HepG2 (cell line): ENCODE measurements around the gene USP27X. TPM values are rescaled to one million over a fixed set of nuclear protein-coding genes. Genes with fewer than 3 reads are reported as not detected.

Source experiments
- ARNTL ChIP-seq: sonication (generic); formaldehyde crosslinking; IDR thresholded peaks from 2 replicates; pipeline ENCODE4 v1.4.0; 2020; ENCODE audit warnings: mild to moderate bottlenecking, missing genetic modification reagents
- EEA1 ChIP-seq: sonication (generic); formaldehyde crosslinking; IDR thresholded peaks from 2 replicates; pipeline ENCODE4 v1.5.1; 2020; ENCODE audit warnings: mild to moderate bottlenecking, missing genetic modification reagents, borderline replicate concordance
- KAT2B ChIP-seq: fragments of 150-350 bp; IDR thresholded peaks from 2 replicates; pipeline ENCODE4 v1.6.1; 2014; ENCODE audit warnings: low read depth, low read length, borderline replicate concordance
- KLF16 ChIP-seq, 2 experiments: sonication (generic) in 1 of 2; formaldehyde crosslinking in 1 of 2; IDR thresholded peaks; 2 replicates each; pipeline versions ENCODE4 v1.6.1 to v1.8.0; 2016 to 2023; ENCODE audit warnings: missing genetic modification reagents in 2 of 2, missing compliant biosample characterization in 1 of 2
- MATR3 ChIP-seq: sonication (generic); formaldehyde crosslinking; IDR thresholded peaks from 2 replicates; pipeline ENCODE4 v1.4.0; 2020; ENCODE audit warnings: missing genetic modification reagents
- MIXL1 ChIP-seq: IDR thresholded peaks from 2 replicates; pipeline ENCODE4 v1.6.1; 2016
- MLLT10 ChIP-seq: sonication (generic); formaldehyde crosslinking; IDR thresholded peaks from 2 replicates; pipeline ENCODE4 v1.4.0; 2020; ENCODE audit warnings: missing genetic modification reagents
- NFRKB ChIP-seq: fragments of 450-650 bp; IDR thresholded peaks from 2 replicates; pipeline ENCODE4 v1.6.1; 2017
- NKX3-1 ChIP-seq: sonication (generic); formaldehyde crosslinking; IDR thresholded peaks from 2 replicates; pipeline ENCODE4 v1.5.0; 2020; ENCODE audit warnings: missing genetic modification reagents
- PCBP2 ChIP-seq: fragments of 200-400 bp; formaldehyde crosslinking; optimal IDR thresholded peaks from 2 replicates; pipeline ENCODE3; 2018; ENCODE audit warnings: low read length, low read depth; ENCODE audit not compliant: poor library complexity, severe bottlenecking
- SETDB1 ChIP-seq: sonication (generic); formaldehyde crosslinking; IDR thresholded peaks from 2 replicates; pipeline ENCODE4 v1.5.1; 2020; ENCODE audit warnings: missing genetic modification reagents, mild to moderate bottlenecking, borderline replicate concordance
- SKI ChIP-seq: fragments of 450-650 bp; IDR thresholded peaks from one replicate; pipeline ENCODE4 v1.6.1; 2018; ENCODE audit warnings: mild to moderate bottlenecking; ENCODE audit not compliant: partially characterized antibody
- SMYD3 ChIP-seq: sonication (generic); formaldehyde crosslinking; IDR thresholded peaks from 2 replicates; pipeline ENCODE4 v1.8.1; 2023; ENCODE audit warnings: mild to moderate bottlenecking, missing genetic modification reagents
- THAP7 ChIP-seq: sonication (generic); formaldehyde crosslinking; IDR thresholded peaks from 2 replicates; pipeline ENCODE4 v1.8.1; 2023; ENCODE audit warnings: mild to moderate bottlenecking, missing genetic modification reagents
- ZNF337 ChIP-seq: sonication (generic); formaldehyde crosslinking; IDR thresholded peaks from 2 replicates; pipeline ENCODE4 v1.5.1; 2020; ENCODE audit warnings: missing genetic modification reagents, low read depth, mild to moderate bottlenecking, borderline replicate concordance
- ZNF350 ChIP-seq: sonication (generic); formaldehyde crosslinking; IDR thresholded peaks from 2 replicates; pipeline ENCODE4 v1.4.0; 2020; ENCODE audit warnings: mild to moderate bottlenecking, low read depth, missing genetic modification reagents, borderline replicate concordance
- ZNF841 ChIP-seq: sonication (generic); formaldehyde crosslinking; IDR thresholded peaks from 2 replicates; pipeline ENCODE4 v1.8.1; 2023; ENCODE audit warnings: missing genetic modification reagents, borderline replicate concordance
- polyA plus RNA-seq, 8 experiments: library from polyadenylated mRNA; depleted of rRNA in 3 of 8; stranded (reverse) in 7 of 8; unstranded in 1 of 8; fragments of >200 nt; fragmentation: Illumina TruSeq in 4 of 8; extraction: Trizol in 4 of 8; gene quantifications; 2 replicates each; pipeline versions ENCODE4 v1.2.1 to v1.2.3, GENCODE V29; 2011 to 2016; ENCODE audit warnings: low read depth in 4 of 8, missing spikeins in 1 of 8, mixed read lengths in 1 of 8; ENCODE audit not compliant: insufficient read depth in 1 of 8
- total RNA-seq, 5 experiments: library from RNA; depleted of rRNA; stranded (reverse); fragments of >200 nt; fragmentation: Illumina TruSeq; extraction: Trizol; gene quantifications; 2 replicates each; pipeline ENCODE4 v1.2.3, GENCODE V29; 2016; ENCODE audit warnings: low read depth in 1 of 5
- TF ChIP-seq, protein P1 (sequence below): sonication (generic); formaldehyde crosslinking; IDR thresholded peaks from 2 replicates; pipeline ENCODE4 v1.4.0; 2020; ENCODE audit warnings: missing genetic modification reagents
- TF ChIP-seq, protein P2 (sequence below): sonication (generic); formaldehyde crosslinking; IDR thresholded peaks from 2 replicates; pipeline ENCODE4 v1.8.0; 2022; ENCODE audit warnings: mild to moderate bottlenecking, missing genetic modification reagents, moderate library complexity

Gene USP27X
- total and polyA plus RNA-seq, 2 of the 13 experiments (the other 11 are each of a cell fraction or from before 2014, with no cell fraction given) = 7.2 to 9.7 TPM

- TF ChIP-seq KLF16 (CRISPR knock-in tag; IDR thresholded peaks at IDR 0.05) (no peak), SETDB1 (CRISPR knock-in tag) (no peak), ZNF337 (no peak), MATR3 (CRISPR knock-in tag) (no peak), EEA1 (CRISPR knock-in tag) (no peak), NKX3-1 (CRISPR knock-in tag) (no peak), ARNTL (CRISPR knock-in tag) (no peak), MIXL1 (CRISPR knock-in tag) (no peak), SMYD3 (CRISPR knock-in tag) (no peak), THAP7 (CRISPR knock-in tag) (no peak), ZNF841 (CRISPR knock-in tag) (no peak), MLLT10 (no peak), SKI (no peak), NFRKB (no peak), ZNF350 (no peak; the same call in 1 of the 2 replicates), PCBP2 (no peak), KAT2B (no peak)
- TF ChIP-seq, protein P1, sequence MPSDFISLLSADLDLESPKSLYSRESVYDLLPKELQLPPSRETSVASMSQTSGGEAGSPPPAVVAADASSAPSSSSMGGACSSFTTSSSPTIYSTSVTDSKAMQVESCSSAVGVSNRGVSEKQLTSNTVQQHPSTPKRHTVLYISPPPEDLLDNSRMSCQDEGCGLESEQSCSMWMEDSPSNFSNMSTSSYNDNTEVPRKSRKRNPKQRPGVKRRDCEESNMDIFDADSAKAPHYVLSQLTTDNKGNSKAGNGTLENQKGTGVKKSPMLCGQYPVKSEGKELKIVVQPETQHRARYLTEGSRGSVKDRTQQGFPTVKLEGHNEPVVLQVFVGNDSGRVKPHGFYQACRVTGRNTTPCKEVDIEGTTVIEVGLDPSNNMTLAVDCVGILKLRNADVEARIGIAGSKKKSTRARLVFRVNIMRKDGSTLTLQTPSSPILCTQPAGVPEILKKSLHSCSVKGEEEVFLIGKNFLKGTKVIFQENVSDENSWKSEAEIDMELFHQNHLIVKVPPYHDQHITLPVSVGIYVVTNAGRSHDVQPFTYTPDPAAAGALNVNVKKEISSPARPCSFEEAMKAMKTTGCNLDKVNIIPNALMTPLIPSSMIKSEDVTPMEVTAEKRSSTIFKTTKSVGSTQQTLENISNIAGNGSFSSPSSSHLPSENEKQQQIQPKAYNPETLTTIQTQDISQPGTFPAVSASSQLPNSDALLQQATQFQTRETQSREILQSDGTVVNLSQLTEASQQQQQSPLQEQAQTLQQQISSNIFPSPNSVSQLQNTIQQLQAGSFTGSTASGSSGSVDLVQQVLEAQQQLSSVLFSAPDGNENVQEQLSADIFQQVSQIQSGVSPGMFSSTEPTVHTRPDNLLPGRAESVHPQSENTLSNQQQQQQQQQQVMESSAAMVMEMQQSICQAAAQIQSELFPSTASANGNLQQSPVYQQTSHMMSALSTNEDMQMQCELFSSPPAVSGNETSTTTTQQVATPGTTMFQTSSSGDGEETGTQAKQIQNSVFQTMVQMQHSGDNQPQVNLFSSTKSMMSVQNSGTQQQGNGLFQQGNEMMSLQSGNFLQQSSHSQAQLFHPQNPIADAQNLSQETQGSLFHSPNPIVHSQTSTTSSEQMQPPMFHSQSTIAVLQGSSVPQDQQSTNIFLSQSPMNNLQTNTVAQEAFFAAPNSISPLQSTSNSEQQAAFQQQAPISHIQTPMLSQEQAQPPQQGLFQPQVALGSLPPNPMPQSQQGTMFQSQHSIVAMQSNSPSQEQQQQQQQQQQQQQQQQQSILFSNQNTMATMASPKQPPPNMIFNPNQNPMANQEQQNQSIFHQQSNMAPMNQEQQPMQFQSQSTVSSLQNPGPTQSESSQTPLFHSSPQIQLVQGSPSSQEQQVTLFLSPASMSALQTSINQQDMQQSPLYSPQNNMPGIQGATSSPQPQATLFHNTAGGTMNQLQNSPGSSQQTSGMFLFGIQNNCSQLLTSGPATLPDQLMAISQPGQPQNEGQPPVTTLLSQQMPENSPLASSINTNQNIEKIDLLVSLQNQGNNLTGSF (CRISPR knock-in tag) = no peak
- TF ChIP-seq, protein P2, sequence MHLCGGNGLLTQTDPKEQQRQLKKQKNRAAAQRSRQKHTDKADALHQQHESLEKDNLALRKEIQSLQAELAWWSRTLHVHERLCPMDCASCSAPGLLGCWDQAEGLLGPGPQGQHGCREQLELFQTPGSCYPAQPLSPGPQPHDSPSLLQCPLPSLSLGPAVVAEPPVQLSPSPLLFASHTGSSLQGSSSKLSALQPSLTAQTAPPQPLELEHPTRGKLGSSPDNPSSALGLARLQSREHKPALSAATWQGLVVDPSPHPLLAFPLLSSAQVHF = no peak
Observed at GRCh38 chrX:49922291-49923241, 43.3 kb downstream of the USP27X start, which contains the start of gene CLCN5 (continued).
